Measurements from ENCODE around the gene CDK14. TPM values are rescaled to one million over a fixed set of nuclear protein-coding genes. Genes with fewer than 3 reads are reported as not detected.

CDK14 gene
- total and polyA plus RNA-seq, 2 of the 8 experiments (the other 6 are each of a cell fraction or from before 2014, with no cell fraction given): 5.5 to 47.3 TPM

- no peak for TF ChIP-seq TEAD4 (IDR thresholded peaks at IDR 0.05; ENCODE audit: low read depth, low read length)
- TF ChIP-seq TCF12 (IDR thresholded peaks at IDR 0.05; ENCODE audit: low read depth, low read length): no peak
- TF ChIP-seq ZNF274 (IDR thresholded peaks at IDR 0.05; ENCODE audit: borderline replicate concordance, extremely low read depth, low read length): no peak
- TF ChIP-seq SP2 (IDR thresholded peaks at IDR 0.05; ENCODE audit: low read length): no peak
- no peak for TF ChIP-seq POU5F1 (IDR thresholded peaks at IDR 0.05; ENCODE audit: low read depth, low read length)
- TF ChIP-seq CBX8 (IDR thresholded peaks at IDR 0.05; ENCODE audit: borderline replicate concordance, low read depth, low read length): no peak
- no peak for TF ChIP-seq EZH2 (IDR thresholded peaks at IDR 0.05; ENCODE audit: low read depth, low read length, severe bottlenecking)
- TF ChIP-seq EP300 (IDR thresholded peaks at IDR 0.05; ENCODE audit: borderline replicate concordance in 1 of 2, low read depth in 2 of 2, low read length in 2 of 2): no peak
- TF ChIP-seq POLR2AphosphoS5 (IDR thresholded peaks at IDR 0.05; ENCODE audit: low read depth, low read length): no peak
- TF ChIP-seq CHD2 (IDR thresholded peaks at IDR 0.05; ENCODE audit: low read length): no peak
- TF ChIP-seq GTF2F1 (IDR thresholded peaks at IDR 0.05; ENCODE audit: borderline replicate concordance, low read depth, low read length): no peak
- TF ChIP-seq, protein P1, sequence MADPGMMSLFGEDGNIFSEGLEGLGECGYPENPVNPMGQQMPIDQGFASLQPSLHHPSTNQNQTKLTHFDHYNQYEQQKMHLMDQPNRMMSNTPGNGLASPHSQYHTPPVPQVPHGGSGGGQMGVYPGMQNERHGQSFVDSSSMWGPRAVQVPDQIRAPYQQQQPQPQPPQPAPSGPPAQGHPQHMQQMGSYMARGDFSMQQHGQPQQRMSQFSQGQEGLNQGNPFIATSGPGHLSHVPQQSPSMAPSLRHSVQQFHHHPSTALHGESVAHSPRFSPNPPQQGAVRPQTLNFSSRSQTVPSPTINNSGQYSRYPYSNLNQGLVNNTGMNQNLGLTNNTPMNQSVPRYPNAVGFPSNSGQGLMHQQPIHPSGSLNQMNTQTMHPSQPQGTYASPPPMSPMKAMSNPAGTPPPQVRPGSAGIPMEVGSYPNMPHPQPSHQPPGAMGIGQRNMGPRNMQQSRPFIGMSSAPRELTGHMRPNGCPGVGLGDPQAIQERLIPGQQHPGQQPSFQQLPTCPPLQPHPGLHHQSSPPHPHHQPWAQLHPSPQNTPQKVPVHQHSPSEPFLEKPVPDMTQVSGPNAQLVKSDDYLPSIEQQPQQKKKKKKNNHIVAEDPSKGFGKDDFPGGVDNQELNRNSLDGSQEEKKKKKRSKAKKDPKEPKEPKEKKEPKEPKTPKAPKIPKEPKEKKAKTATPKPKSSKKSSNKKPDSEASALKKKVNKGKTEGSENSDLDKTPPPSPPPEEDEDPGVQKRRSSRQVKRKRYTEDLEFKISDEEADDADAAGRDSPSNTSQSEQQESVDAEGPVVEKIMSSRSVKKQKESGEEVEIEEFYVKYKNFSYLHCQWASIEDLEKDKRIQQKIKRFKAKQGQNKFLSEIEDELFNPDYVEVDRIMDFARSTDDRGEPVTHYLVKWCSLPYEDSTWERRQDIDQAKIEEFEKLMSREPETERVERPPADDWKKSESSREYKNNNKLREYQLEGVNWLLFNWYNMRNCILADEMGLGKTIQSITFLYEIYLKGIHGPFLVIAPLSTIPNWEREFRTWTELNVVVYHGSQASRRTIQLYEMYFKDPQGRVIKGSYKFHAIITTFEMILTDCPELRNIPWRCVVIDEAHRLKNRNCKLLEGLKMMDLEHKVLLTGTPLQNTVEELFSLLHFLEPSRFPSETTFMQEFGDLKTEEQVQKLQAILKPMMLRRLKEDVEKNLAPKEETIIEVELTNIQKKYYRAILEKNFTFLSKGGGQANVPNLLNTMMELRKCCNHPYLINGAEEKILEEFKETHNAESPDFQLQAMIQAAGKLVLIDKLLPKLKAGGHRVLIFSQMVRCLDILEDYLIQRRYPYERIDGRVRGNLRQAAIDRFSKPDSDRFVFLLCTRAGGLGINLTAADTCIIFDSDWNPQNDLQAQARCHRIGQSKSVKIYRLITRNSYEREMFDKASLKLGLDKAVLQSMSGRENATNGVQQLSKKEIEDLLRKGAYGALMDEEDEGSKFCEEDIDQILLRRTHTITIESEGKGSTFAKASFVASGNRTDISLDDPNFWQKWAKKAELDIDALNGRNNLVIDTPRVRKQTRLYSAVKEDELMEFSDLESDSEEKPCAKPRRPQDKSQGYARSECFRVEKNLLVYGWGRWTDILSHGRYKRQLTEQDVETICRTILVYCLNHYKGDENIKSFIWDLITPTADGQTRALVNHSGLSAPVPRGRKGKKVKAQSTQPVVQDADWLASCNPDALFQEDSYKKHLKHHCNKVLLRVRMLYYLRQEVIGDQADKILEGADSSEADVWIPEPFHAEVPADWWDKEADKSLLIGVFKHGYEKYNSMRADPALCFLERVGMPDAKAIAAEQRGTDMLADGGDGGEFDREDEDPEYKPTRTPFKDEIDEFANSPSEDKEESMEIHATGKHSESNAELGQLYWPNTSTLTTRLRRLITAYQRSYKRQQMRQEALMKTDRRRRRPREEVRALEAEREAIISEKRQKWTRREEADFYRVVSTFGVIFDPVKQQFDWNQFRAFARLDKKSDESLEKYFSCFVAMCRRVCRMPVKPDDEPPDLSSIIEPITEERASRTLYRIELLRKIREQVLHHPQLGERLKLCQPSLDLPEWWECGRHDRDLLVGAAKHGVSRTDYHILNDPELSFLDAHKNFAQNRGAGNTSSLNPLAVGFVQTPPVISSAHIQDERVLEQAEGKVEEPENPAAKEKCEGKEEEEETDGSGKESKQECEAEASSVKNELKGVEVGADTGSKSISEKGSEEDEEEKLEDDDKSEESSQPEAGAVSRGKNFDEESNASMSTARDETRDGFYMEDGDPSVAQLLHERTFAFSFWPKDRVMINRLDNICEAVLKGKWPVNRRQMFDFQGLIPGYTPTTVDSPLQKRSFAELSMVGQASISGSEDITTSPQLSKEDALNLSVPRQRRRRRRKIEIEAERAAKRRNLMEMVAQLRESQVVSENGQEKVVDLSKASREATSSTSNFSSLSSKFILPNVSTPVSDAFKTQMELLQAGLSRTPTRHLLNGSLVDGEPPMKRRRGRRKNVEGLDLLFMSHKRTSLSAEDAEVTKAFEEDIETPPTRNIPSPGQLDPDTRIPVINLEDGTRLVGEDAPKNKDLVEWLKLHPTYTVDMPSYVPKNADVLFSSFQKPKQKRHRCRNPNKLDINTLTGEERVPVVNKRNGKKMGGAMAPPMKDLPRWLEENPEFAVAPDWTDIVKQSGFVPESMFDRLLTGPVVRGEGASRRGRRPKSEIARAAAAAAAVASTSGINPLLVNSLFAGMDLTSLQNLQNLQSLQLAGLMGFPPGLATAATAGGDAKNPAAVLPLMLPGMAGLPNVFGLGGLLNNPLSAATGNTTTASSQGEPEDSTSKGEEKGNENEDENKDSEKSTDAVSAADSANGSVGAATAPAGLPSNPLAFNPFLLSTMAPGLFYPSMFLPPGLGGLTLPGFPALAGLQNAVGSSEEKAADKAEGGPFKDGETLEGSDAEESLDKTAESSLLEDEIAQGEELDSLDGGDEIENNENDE (IDR thresholded peaks at IDR 0.05; ENCODE audit: insufficient replicate concordance, low read length): no peak
These were observed 112.8 kb downstream of the CDK14 start (continued) for GRCh38 chr7:90708841-90709317.
